GM08714 (cell line): ENCODE data around the gene ADIPOR2.

Experiments used
- H3K4me3 ChIP-seq: fragments of 200-500 bp; sonication (Bioruptor generic); 2 replicates; pipeline ENCODE4 v1.5.1; 2014; ENCODE audit warnings: mild to moderate bottlenecking, low read length, inconsistent platforms
- ZNF274 ChIP-seq: IDR thresholded peaks from 2 replicates; pipeline ENCODE4 v1.6.1; 2012; ENCODE audit warnings: mild to moderate bottlenecking, low read depth, low read length

The ADIPOR2 gene

DNA sequence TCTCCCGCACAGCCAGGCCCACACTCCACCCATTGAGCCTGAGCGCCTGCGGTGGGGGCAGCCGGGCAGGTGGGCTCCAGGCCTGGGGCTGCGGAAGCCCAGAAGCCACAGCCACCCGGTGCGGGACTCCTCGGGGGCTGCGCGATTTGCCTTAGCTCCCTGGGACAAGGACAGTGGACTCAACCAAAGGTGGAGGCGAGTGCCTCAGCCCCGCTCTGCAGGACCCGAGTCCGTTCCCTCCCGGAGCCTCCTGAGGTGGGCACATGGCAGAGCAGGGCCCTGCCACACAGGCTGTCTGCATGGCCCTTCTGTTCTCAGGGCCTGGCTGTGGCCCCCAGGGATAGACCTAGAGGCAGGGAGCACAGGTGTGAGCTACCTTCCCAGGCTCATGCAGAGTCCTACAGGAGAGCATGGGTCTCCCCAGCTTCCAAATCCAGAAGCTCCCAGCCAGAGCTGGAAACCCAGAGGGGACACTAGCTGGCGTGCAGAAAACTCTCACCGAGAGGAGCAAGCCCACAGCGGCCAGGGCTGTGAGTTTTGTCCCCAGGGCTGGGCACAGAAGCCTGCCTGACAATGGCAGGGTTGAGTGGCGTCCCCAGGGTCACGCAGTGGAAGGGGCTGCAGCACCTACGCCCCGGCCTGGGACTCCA, 107.2 kb downstream of the ADIPOR2 start:
- TF ChIP-seq ZNF274 = no peak
- no peak overlapping the region for H3K4me3 ChIP-seq

DNA sequence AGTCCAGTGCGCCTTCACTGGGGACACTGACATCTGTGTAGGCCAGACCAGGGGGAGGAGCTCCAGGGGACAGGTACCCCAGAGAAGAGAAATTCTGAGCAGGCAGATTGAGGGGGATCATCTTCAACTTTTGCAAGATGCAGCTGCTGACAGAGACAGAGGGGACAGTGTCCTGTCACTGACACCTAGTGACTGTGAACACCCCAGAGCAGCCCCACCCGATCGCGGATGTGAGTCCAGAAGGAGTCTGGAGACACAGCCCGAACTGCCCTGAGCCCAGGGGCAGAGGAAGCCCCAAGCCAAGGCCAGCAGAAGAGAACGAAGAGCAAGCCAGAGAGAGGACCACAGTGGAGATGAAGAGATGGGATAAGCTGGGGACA, 107.8 kb downstream of the ADIPOR2 start:
- H3K4me3 ChIP-seq = no peak overlapping the region
- no peak for TF ChIP-seq ZNF274

DNA sequence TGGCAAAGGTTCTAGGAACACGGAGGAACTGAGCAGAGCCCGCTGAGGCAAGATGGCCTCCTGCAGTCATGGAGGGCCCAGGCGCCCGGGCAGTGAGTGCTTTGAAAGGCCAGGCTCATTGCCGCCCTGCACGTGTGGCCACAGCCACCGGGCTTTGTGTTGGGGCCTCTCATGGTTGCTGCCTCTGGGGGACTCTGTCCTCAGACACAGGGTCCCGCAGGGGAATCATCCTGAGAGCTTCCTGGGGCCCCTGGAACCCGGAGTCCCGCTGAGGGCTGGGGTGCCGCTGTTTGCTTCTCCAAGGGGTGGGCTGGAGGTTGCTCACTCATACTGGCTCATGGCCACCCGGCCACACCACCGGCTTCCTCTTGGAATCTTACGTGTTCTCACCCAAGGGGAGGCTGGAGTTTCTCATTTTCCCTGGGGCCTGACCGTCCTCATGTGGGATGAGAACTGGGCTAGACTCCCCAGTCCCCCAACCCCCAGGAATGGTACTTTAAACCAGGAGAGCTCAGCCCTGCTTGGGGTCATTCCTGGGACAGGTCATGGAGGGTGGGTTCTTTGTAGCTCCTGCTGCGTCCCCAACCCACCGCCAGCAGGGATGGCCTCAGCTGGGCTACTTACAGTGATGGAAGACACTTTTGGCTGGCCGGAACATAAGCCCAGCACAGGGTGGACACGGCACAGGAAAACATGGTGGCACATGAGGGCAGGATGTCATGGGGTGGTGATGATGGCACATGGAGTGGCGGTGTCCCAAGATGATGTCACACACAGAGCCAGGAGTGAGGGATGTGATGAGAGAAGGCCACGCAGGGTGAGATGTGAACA, 108.4 kb downstream of the ADIPOR2 start:
- TF ChIP-seq ZNF274 = no peak

DNA sequence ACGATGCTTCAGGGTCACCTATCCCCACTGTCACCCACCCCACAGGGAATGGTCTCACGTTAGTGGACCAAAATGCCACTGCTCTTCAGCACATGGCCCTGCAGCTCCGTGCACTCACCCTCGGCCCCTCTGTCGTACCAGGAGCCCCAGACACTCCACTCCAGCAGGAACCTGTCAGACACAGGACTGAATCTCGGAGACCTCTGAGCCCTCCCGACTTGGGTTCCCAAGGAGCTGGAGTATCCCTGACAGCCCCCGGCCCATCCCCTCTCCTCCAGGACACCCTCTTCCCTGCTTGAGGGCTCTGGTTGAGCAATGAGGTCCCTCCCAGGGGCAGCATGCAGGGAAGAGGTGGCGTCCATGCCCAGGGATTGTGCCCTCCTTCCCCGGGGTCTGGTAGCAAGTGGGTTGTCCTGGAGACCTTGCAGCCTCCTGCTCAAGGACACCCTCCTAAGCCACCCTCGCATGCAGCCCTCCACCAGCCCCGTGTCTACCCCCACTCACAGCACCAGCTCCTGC, 109.1 kb downstream of the ADIPOR2 start:
- TF ChIP-seq ZNF274 = no peak
- H3K4me3 ChIP-seq = no peak overlapping the region

More for the DNA sequence above, 108.4 kb downstream of the ADIPOR2 start:
- no peak overlapping the region for H3K4me3 ChIP-seq

DNA sequence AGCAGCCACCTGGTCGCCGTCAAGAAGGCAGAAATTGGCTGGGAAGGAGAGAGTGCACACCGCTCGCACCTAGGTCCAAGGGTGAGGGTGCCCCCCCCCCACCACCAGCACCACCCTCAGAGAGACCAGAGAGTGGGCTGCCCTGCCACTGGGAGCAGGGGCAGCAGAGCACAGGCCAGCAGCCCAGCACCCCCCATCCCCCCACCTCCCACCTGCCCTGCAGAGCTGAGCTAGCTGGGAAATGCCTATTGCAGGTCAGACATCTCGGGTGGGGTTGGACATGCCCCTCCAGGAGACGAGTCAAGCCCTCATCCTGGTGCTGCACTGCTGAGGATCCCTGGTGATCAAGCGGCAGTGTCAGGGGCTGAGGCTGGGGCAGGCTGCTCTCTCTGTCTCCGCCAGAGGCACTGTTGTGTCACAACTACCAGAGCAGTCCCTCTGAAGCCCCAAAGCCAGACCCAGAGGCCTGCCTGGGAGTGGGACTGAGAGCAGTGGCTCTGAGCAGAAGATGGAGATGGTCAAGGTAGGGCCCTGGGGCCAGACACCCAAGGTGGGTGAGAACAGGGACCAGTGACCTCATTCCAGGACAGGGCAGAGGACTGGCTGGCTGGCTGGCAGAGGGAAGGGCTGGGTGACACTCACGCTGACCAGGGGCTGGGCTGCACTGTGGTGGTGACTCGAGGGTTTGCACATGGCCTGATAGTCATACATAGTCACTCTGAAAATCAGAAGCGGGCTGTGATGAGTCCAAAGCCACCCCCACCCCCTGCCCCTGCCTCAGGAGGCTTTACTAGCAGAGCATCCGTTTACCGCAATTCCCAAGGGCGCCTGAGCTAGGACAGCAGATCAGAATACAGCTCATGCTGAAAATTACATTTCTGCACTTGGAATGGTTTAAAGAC, 109.8 kb downstream of the ADIPOR2 start:
- no peak for TF ChIP-seq ZNF274
- H3K4me3 ChIP-seq = no peak overlapping the region

DNA sequence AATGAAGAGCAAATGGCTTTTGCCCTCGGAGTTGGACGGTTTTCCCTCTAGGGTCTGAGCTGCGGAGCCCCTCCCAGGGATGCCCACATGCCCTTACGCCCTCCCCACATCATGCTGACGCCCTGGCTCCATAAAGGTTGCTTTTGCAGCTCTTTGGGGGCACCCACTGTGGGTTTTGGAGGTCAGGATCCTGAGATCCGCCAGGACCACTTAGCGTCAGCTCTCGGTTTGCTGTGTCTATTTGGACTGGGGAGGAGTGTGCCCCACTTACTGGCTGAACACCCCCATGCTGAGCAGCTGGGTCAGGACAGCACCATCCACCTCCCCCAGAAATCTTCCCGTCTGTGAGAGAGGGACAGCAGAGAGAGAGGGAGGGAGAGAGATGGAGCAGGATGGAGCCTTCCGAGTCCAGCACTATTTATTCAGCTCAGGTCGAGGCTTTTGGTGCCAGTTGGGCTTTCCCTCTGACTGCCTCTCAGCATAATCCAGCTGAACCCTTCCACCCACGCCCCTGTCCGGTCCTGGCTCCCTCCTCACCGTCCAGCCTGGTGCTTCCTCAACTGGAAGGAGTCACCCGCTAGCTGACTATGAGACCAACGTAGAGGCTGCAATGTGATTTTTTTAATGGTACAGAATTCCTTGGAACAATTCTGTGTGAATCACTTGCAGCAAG, 110.6 kb downstream of the ADIPOR2 start:
- no peak overlapping the region for H3K4me3 ChIP-seq
- TF ChIP-seq ZNF274 = no peak

DNA sequence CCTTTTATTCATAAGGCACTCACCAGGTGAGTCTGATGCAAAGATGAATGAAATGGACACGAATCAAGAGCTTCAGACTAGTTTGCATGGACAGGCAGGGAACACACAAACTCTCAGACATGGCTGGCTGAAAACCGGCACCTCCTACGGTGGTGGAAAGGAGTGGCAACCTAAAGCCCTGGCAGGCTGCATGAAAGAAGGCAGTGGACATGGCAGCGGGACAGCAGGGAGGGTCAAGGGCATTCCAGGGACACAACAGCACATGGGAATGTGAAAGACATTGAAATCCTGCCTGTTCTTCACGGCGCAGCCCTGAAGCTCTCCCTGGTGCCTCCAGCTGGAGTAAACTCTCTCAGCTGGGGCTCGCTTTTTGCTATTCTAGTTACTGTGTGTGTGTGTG, 112.9 kb downstream of the ADIPOR2 start:
- H3K4me3 ChIP-seq = no peak overlapping the region
- TF ChIP-seq ZNF274 = no peak

DNA sequence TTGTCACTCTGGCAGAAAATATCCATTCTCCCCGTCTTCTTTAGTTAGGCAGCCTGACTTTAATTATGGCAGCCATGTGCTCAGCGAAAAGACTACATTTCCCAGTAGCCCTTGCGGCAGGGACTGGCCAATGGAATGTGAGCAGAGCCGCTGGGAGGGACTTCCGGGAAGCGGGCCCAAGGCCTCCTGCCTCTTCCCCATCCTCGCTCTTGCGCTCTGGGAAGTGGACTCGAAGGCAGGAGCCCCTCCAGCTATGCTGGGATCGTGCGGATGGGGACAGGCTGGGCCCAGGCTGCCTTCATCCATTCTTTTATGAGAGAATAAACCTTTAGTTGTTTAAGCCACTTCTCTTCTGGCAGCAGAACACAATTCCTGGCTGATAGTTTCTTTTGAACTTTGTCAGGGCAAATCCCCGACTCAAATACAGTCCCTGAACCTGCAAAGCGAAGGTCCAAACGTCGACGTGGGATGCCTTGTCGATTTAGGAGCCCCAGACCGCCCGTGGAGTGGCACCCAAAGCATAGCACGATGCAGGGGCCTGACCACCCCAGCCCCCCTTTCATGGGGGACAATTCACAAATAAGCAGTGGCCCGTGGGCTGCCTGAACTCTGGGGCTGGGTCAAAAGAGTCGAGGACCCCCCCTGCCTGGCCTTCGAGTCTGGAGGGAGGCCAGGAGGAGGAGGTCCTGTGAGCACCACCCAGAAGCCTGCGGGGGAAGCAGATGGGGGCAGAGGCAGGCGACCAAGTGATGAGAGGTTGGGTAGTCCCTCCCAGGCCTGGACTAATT, 113.9 kb downstream of the ADIPOR2 start:
- H3K4me3 ChIP-seq = no peak overlapping the region
- no peak for TF ChIP-seq ZNF274

DNA sequence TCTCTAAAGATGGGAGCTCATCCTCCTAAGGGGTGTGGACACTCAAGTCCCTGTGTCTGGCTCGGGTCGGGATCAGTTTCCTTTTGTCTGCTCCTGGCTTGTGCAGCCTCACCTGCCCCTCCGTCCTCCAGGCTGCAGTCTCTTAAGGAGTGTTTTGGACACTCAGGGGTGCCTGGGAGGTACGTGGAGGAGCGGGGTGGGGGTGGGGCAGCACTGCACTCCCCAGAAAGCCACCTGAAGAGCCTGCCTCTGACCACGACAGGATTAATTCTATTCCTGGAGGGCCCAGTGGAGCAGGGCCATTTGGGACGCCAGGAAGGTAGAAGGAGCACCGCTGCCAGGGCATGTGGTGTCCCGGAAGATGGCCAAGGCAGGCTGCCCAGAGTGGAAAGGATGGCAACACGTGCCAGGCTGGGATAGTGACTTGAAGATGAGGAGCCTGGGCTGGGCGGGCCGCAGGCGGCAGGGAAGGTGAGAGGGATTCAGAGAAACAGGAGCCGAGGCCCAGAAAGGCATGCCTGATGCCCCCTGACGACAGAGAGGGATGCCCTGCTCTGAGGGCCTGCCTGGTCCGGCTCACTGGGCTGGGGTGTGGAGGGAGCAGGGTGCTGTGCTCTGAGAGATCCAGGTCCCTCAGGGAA, 114.7 kb downstream of the ADIPOR2 start:
- no peak for TF ChIP-seq ZNF274
- H3K4me3 ChIP-seq = no peak overlapping the region

DNA sequence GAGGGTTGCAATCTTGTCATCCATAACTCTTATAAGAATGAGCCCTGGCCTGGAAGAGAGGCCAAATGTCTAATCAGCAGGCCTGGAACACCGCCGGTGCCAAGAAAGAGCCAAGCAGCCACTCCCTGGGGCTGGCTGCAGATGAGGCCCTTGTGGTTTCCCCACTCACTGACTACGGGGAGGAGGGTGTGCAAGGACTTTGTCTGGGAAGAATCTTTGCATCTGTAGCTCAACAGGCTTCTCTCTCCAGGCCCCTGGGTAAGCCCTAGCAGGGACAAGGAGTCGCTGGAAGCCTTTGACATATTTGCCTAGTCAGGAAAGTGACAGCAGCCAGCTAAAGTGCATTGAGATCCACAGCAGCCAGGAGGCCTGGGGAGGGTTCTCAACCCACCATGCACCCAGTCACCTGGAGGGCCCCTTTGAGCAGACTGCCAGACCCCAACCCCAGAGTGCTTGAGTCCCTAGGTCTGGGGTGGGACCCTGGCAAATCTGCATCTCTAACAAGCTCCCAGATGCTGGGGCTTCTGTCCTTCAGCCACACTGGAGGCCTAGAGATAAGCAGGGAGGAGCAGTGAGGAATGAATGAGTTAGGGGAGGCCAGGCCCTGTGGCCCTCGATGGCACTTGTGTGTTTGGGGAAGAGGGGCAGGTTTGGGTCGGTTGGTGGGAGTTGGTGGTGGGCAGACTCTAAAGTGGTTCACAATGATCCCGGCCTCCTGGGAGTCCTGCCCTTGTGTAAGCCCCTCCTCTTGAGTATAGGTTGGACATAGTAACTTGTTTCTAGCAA, 115.6 kb downstream of the ADIPOR2 start:
- TF ChIP-seq ZNF274 = no peak
- no peak overlapping the region for H3K4me3 ChIP-seq

DNA sequence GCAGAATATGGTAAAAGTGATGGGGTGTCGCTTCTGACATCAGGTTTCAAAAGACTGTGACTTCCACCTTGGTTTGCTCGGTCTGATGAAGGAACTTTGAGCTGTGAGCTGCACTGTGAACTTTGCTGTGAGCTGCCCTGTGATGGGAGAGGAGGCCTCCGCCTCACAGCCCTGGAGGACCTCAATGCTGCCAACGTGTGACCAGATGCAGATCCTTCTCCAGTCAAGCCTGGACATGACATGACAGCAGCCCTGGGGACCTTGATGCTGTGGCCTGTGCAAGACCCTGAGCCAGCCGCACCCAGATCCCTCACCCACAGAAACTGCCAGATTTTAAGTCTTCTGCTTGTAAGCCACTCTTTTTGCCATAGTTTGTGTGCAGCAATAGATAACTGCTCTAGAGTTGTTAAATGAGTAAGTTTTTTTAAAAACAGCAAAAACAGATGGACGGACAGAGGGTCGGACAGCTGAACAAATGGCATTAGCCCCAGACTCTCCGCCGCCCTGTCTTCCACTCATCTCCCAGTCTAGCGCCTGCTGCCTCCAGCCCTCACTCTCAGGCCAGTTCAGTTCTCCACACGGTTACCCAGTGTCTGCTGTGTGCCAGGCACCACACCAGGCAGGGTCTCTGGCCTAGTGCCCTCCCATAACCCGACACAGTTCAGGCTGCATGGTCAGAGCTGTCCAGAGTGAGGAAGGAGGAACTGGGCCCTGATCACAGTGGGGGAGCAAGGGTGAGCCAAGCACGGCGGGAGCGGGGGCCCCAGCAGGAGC, 116.4 kb downstream of the ADIPOR2 start:
- H3K4me3 ChIP-seq = no peak overlapping the region
- TF ChIP-seq ZNF274 = no peak
